ENCODE data around the gene ARHGAP35.
"Not testable (repeated sequence)": the region's sequence is repeated elsewhere in the genome, so short reads cannot be mapped to it uniquely, and the experiment has no call there.

DNA sequence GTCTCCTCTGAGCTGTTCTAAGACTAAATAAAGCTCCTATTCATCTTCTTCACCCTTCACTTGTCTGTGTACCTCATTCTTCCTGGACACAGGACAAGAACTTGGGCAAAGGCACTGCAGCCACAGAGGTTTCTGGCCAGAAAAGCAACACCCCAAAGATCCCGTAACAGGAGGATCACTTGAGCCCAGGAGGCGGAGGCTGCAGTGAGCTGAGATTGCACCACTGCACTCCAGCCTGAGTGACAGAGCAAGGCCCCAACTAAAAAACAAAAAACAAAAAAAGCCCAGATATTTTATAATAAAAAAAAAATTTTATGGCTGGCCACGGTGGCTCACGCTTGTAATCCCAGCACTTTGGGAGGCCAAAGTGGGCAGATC is 38.4 kb upstream of the ARHGAP35 start:
- TF ChIP-seq, protein P1, sequence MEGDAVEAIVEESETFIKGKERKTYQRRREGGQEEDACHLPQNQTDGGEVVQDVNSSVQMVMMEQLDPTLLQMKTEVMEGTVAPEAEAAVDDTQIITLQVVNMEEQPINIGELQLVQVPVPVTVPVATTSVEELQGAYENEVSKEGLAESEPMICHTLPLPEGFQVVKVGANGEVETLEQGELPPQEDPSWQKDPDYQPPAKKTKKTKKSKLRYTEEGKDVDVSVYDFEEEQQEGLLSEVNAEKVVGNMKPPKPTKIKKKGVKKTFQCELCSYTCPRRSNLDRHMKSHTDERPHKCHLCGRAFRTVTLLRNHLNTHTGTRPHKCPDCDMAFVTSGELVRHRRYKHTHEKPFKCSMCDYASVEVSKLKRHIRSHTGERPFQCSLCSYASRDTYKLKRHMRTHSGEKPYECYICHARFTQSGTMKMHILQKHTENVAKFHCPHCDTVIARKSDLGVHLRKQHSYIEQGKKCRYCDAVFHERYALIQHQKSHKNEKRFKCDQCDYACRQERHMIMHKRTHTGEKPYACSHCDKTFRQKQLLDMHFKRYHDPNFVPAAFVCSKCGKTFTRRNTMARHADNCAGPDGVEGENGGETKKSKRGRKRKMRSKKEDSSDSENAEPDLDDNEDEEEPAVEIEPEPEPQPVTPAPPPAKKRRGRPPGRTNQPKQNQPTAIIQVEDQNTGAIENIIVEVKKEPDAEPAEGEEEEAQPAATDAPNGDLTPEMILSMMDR (IDR thresholded peaks at IDR 0.05): not testable (repeated sequence)
- TF ChIP-seq ZFX (IDR thresholded peaks at IDR 0.05; ENCODE audit: borderline replicate concordance): not testable (repeated sequence)
